ENCODE data around the gene FYB1.

Gene FYB1

DNA sequence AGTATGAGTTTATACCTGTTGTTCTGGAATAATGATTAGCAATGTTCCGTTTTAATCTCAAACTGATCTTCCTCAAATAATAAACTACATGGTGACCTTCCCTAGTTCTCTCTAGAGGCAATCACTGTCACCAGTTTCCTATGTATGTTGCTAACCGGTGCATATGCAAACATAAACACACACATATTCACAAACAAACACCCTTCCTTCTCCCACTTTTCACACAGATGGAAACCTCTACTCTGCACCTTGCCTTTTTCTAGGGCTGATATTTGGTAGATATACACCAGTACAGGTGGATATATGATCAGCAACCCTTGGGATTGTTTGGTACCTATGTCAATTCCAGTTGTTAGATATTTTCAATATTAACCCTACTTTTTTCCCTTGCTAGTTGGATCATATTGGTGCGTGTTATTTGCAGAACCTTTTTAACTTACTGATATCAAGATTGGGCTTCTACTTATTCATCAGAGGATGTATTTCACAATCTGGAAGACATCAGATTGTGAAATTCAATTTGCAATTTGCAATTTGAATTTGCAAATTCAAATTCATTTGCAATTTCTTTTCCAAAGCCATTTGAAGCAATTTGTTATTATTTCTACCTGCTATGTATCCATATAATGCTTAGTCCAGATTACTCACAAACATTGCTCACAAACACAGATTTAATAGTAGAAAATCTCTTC lies 12.6 kb downstream of the FYB1 start:
- no peak for DNase-seq (ENCODE audit: low spot score)

- no peak for DNase-seq (ENCODE audit: low spot score)
Measured at GRCh38 chr5:39205550-39205949, 13.8 kb downstream of the FYB1 start.

GRCh38 chr5:39203951-39204350 lies 15.4 kb downstream of the FYB1 start:
- DNase-seq (ENCODE audit: low spot score), result no peak

DNA sequence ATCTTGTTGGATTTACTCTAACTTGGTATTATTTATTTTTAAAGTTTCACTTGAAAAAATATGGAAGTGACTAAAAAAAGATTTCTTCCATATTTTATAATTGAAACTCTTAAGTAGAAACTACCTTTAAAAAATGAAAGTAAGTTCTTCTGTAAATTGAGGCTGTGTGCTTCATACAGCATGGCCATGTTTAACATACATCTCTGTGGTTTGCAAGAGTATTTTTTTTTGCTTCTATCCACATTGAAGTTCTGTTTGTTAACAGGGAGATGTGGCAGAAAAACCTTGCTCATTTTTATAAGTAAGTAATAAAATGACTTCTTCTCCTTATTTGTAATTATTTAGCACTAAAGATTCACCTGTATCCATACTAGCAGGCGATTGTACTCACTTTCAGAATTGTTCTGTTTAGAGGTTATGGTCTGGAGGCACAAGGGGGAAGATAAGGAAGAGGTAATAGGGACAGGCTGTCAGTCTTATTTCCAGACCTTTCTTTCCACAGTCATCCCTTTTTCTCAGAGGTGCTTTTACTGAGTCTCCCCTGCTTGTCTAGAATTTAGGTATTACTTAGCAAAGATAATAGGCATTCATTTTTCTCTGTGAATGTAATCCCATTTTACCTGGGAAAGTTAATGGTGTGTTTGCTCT lies 16.0 kb downstream of the FYB1 start:
- no peak for DNase-seq (ENCODE audit: low spot score)

GRCh38 chr5:39202597-39203274 lies 16.6 kb downstream of the FYB1 start:
- peak; percentile 70 for DNase-seq (ENCODE audit: low spot score)

- no peak for DNase-seq (ENCODE audit: low spot score)
Measured at GRCh38 chr5:39201781-39202596, 17.4 kb downstream of the FYB1 start.

- DNase-seq (ENCODE audit: low spot score), result no peak
Measured at GRCh38 chr5:39201160-39201780, 18.1 kb downstream of the FYB1 start.

GRCh38 chr5:39200081-39200480 lies 19.3 kb downstream of the FYB1 start:
- DNase-seq (ENCODE audit: low spot score), result peak; percentile 56

GRCh38 chr5:39199335-39199734 lies 20.0 kb downstream of the FYB1 start:
- DNase-seq (ENCODE audit: low spot score), result no peak

DNA sequence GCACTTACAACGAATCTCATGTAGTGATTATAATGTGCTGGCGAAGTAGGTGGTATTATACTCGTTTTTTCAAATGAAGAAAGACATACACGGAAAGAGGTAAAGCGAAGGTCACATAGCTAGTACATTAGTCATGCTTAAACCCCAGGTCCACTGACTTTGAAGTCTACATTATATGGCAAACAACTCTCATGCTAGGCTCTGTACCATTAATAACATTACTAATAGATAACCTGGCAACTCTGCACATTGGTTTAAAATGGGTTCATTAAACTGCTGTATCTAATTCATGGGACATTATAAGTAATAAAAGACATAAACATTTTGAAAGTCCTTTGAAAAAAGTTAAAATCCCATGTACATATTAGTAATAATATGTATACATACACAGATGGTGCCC lies 21.2 kb downstream of the FYB1 start:
- DNase-seq (ENCODE audit: low spot score), result no peak

DNA sequence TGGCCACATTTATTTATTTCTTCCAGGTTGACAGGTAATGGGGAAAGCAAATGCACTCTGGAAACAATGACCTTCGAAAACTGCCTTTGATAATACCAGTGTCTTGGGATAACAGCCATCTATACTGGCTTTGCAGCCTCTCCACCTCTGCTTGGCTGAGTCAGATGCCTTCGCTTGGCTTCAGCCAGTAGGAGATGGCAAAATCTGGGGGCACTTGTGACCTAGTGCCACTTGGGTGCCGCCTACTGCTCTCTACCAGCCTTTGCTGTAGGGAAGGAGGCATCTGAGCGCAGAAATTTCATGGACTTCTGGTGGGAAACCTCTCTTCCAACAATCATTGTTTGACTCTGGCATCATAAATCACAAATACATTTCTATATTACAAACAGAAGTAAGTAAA lies 21.8 kb downstream of the FYB1 start:
- peak; percentile 78 for DNase-seq (ENCODE audit: low spot score)

- DNase-seq (ENCODE audit: low spot score), result no peak
Measured at GRCh38 chr5:39195198-39195826, 24.1 kb downstream of the FYB1 start.

DNA sequence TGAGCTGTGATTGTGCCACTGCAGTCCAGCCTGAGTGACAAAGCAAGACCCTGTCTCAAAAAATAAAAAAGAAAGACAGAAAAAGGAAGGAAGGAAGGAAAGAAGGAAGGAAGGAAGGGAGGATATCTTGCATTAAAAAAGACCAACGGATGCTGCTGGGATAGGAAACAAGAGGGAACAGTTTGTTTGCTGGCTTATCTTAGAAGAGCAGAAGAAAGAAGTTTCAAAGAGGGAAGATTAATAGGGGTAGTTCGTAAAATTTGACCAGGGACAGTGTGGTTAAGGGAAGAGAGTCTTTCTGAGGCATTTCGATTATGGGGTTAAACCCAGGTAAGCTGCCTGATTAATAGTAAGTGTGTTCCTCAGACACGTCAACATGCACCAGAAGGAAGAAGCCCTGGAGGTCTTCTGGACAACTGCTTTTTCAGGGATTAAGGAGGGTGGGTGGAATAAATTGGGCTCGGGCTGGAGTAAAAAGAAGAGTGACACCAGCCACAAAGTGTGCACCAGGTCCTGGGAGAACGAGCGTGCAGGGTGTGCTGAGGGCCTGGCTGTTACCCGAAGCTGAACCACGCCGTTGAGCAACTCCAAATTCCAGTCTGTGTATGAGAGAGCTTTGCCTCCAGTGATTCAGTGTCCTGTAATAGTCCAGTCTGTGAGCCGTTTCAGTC lies 24.8 kb downstream of the FYB1 start:
- no peak for DNase-seq (ENCODE audit: low spot score)

DNA sequence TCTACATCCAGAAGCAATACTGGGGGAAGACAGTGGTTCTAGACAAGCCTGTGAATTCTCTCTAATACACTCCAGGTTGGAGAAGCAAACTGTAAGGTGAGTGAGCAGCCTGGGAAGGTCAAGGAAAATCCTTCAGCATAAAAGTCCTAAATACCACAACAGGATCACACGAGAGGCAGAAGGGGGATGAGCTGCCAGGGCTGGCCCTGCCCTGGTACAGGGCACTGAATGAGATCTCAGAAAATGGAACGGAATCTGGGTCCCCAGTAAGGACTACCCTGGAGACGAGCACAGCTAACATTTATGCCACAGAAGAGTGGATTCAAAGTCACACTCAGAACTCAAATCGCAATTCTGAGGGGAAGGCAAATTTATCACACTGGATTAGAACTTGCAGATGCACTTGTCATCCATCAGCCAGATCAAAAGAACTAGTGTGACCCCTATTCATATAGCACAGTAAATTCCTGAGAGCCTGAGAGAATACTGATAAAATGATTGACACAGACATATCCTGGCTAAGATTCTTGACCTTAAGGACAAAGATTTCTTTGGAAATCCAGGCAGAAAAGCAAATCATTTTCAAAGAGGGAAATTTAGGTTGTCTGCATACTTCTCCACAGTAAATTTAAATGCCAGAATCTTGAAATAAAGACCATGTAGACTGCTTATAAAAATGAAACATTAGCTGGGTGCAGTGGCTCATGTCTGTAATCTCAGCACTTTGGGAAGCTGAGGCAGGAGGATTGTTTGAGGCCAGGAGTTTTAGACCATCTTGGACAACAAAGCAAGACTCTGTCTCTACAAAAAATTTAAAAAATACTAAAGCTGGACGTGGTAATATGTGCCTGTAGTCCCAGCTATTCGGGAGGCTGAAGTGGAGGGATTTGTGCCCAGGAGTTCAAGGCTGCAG lies 25.6 kb downstream of the FYB1 start:
- no peak for DNase-seq (ENCODE audit: low spot score)

DNA sequence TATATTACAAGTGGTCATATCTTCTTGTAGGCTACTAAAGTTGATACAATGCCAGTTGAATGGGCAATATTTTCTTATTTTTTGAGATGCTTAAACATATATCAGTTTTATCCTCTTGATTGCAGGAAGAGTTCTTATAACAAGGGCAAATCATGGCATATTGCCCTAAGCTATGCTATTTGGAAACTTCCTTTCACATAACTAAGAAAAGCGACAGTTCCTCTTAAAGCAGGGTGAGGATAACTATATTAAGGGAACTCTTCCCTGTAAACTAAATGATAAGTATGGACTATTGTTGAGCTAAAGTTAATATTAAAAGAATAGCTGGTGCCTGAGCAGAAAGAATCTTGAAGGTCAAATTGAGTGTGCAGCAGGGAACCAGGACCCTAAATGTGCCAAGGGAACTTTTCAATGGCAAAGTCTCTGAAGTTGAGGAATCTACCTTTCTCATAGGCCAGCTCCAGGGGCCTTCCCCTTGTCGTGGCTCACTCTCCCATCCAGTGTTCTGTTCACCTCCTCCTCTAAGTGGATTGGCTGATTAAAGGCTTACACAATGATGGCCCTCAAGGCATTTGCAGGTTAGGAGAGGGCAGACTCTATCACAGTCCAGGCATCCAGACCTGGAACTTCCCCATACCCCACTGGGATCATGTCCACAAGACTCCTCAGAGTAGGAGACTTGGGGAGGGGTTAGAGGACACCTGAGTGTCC lies 26.8 kb downstream of the FYB1 start:
- DNase-seq (ENCODE audit: low spot score), result no peak

- peak; percentile 60 for DNase-seq (ENCODE audit: low spot score)
Measured at GRCh38 chr5:39191216-39191615, 28.1 kb downstream of the FYB1 start.

GRCh38 chr5:39190311-39191102 lies 28.9 kb downstream of the FYB1 start:
- DNase-seq (ENCODE audit: low spot score), result no peak

GRCh38 chr5:39189292-39189955 lies 29.9 kb downstream of the FYB1 start:
- no peak for DNase-seq (ENCODE audit: low spot score)

Data from CD4-positive, alpha-beta T cell treated with Interleukin-6 at 100 ng/mL for 8 hours (primary cell).